Mesothelial cell of epicardium (in vitro differentiated cells): Measurements from ENCODE around the gene SAC3D1. TPM values are rescaled to one million over a fixed set of nuclear protein-coding genes. Genes with fewer than 3 reads are reported as not detected.

ENCODE experiments used
- DNase-seq, 2 experiments: peaks; one replicate each; pipeline ENCODE4 v3.0.0; 2021; ENCODE audit warnings: low spot score in 2 of 2; ENCODE audit not compliant: unreplicated experiment in 2 of 2
- H3K27ac Mint-ChIP-seq: 2 replicates; pipeline ENCODE4 v1.8.0; 2021; ENCODE audit warnings: mixed read lengths
- H3K27me3 Mint-ChIP-seq: 2 replicates; pipeline ENCODE4 v1.8.0; 2021; ENCODE audit warnings: low read depth, mixed read lengths
- H3K36me3 Mint-ChIP-seq: 2 replicates; pipeline ENCODE4 v1.8.0; 2021; ENCODE audit warnings: mixed read lengths
- H3K4me1 Mint-ChIP-seq: 2 replicates; pipeline ENCODE4 v1.8.0; 2021; ENCODE audit warnings: mixed read lengths
- H3K4me3 Mint-ChIP-seq: 2 replicates; pipeline ENCODE4 v1.8.0; 2021; ENCODE audit warnings: mild to moderate bottlenecking, moderate library complexity, mixed read lengths
- H3K9me3 Mint-ChIP-seq: 2 replicates; pipeline ENCODE4 v1.8.0; 2021; ENCODE audit warnings: mixed read lengths
- total RNA-seq: library from RNA; stranded (reverse); gene quantifications from 3 replicates; pipeline ENCODE4 v1.2.1, GENCODE V29; 2021
- TF ChIP-seq, protein P1 (sequence below): fragments of 200-600 bp; sonication (generic); IDR thresholded peaks from one replicate; pipeline ENCODE4 v1.5.0; 2021; ENCODE audit warnings: antibody characterized with exemption; ENCODE audit not compliant: unreplicated experiment

The SAC3D1 gene
- total RNA-seq, 1 donor from 2014 or later = 16.1 TPM

DNA sequence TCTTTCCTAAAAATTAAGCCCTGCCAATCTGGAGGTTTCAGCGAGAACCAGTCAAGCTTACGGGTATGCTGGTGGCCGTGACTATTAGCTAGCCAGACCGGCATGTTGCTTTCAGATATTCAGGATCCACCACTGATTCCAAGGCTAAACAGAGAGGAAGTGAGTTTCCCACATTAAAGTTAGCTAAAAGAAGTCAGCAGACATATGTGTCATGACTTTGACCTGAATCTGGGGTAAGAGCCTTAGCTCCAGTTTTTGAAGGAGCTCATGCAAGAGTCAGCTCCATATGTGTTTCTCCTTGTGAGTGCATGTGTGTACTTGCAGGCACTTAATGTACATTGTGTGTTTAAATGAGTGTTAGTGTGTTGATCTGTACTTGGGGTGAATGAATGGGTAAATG lies 44.4 kb downstream of the SAC3D1 start:
- Mint-ChIP-seq H3K27ac (peak overlapping the region; percentile 2), H3K9me3 (no peaks in the 10 kb centered on the region), H3K36me3 (peaks cover 15% of the 10 kb centered on the region), H3K4me1 (peaks cover 25% of the 10 kb centered on the region), H3K27me3 (no peaks in the 10 kb centered on the region), H3K4me3 (peak overlapping the region; percentile 96)
- TF ChIP-seq, protein P1, sequence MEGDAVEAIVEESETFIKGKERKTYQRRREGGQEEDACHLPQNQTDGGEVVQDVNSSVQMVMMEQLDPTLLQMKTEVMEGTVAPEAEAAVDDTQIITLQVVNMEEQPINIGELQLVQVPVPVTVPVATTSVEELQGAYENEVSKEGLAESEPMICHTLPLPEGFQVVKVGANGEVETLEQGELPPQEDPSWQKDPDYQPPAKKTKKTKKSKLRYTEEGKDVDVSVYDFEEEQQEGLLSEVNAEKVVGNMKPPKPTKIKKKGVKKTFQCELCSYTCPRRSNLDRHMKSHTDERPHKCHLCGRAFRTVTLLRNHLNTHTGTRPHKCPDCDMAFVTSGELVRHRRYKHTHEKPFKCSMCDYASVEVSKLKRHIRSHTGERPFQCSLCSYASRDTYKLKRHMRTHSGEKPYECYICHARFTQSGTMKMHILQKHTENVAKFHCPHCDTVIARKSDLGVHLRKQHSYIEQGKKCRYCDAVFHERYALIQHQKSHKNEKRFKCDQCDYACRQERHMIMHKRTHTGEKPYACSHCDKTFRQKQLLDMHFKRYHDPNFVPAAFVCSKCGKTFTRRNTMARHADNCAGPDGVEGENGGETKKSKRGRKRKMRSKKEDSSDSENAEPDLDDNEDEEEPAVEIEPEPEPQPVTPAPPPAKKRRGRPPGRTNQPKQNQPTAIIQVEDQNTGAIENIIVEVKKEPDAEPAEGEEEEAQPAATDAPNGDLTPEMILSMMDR = no peak
- no peak for DNase-seq

DNA sequence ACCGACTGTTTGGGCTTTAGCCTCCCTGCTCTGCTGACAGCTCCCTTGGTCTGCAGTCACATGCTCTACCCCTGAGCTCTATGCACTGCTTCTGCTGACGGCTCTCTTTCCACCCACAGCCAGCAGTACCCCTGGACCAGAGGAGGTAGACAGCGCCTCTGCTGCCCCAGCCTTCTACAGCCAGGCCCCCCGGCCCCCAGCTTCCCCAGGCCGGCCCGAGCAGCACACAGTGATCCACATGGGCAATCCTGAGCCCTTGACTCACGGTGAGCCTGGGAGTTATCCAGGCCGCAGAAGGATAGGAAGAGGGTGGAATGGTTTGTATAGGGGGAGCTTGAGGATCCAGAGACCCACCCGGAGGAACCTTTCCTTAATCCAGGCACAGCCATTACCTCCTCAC lies 45.8 kb downstream of the SAC3D1 start:
- TF ChIP-seq, protein P1 = no peak
- Mint-ChIP-seq H3K9me3 (no peaks in the 10 kb centered on the region), H3K4me3 (no peak overlapping the region), H3K36me3 (peaks cover 13% of the 10 kb centered on the region), H3K27ac (no peak overlapping the region), H3K27me3 (no peaks in the 10 kb centered on the region), H3K4me1 (peaks cover 25% of the 10 kb centered on the region)
- DNase-seq = no peak

GRCh38 chr11:65087216-65087615 lies 46.2 kb downstream of the SAC3D1 start:
- Mint-ChIP-seq H3K4me1 (peaks cover 25% of the 10 kb centered on the region), H3K4me3 (no peak overlapping the region)
- TF ChIP-seq, protein P1 = no peak

DNA sequence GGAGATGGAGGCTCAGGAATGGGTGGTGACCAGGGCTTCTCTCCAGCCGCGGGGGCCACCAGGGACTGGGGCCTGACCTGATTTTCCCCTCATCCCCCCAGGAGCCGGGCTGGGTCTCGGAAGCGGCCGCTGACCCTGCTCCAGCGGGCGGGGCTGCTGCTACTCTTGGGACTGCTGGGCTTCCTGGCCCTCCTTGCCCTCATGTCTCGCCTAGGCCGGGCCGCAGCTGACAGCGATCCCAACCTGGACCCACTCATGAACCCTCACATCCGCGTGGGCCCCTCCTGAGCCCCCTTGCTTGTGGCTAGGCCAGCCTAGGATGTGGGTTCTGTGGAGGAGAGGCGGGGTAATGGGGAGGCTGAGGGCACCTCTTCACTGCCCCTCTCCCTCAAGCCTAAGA lies 46.8 kb downstream of the SAC3D1 start:
- no peak overlapping the region for H3K27ac Mint-ChIP-seq
- no peak overlapping the region for H3K4me3 Mint-ChIP-seq
- H3K4me1 Mint-ChIP-seq = peaks cover 22% of the 10 kb centered on the region
- H3K36me3 Mint-ChIP-seq = peaks cover 13% of the 10 kb centered on the region
- H3K9me3 Mint-ChIP-seq = no peaks in the 10 kb centered on the region
- TF ChIP-seq, protein P1 = no peak
- no peaks in the 10 kb centered on the region for H3K27me3 Mint-ChIP-seq
- DNase-seq = no peak

More at GRCh38 chr11:65087216-65087615, 46.2 kb downstream of the SAC3D1 start:
- no peaks in the 10 kb centered on the region for H3K27me3 Mint-ChIP-seq
- no peak overlapping the region for H3K27ac Mint-ChIP-seq
- peaks cover 13% of the 10 kb centered on the region for H3K36me3 Mint-ChIP-seq
- no peak for DNase-seq
- no peaks in the 10 kb centered on the region for H3K9me3 Mint-ChIP-seq

- Mint-ChIP-seq H3K4me1 (peaks cover 8% of the 10 kb centered on the region), H3K27ac (no peak overlapping the region)
- no peak for DNase-seq
Measured at GRCh38 chr11:65089621-65090020, 48.6 kb downstream of the SAC3D1 start.

More at GRCh38 chr11:65089621-65090020, 48.6 kb downstream of the SAC3D1 start:
- Mint-ChIP-seq H3K9me3 (no peaks in the 10 kb centered on the region), H3K27me3 (no peaks in the 10 kb centered on the region), H3K36me3 (peaks cover 13% of the 10 kb centered on the region), H3K4me3 (no peak overlapping the region)
- TF ChIP-seq, protein P1 = no peak
